SJSA1 (cell line): ENCODE results near the gene DZIP1. TPM values are rescaled to one million over a fixed set of nuclear protein-coding genes. Genes with fewer than 3 reads are reported as not detected.
"Not testable (repeated sequence)": the region's sequence is repeated elsewhere in the genome, so short reads cannot be mapped to it uniquely, and the experiment has no call there.

ENCODE experiments used
- DNase-seq, 2 experiments: peaks; one replicate each; pipeline ENCODE4 v3.0.0-alpha.2; 2015 to 2020; ENCODE audit warnings: low spot score in 2 of 2, low read depth in 1 of 2
- H3K27ac ChIP-seq: fragments of 250-450 bp; sonication (Bioruptor Pico); 2 replicates; pipeline ENCODE4 v1.5.1; 2020; ENCODE audit warnings: mild to moderate bottlenecking, moderate library complexity
- H3K27me3 ChIP-seq: fragments of 250-450 bp; sonication (Bioruptor Pico); replicated peaks from 2 replicates; pipeline ENCODE4 v1.5.1; 2020; ENCODE audit warnings: mild to moderate bottlenecking, moderate library complexity
- H3K36me3 ChIP-seq: fragments of 250-450 bp; sonication (Bioruptor Pico); 2 replicates; pipeline ENCODE4 v1.5.1; 2020; ENCODE audit warnings: mild to moderate bottlenecking
- H3K4me1 ChIP-seq: fragments of 250-450 bp; sonication (Bioruptor Pico); replicated peaks from 2 replicates; pipeline ENCODE4 v1.6.1; 2021; ENCODE audit warnings: mild to moderate bottlenecking
- H3K4me3 ChIP-seq: fragments of 250-450 bp; sonication (Bioruptor Pico); 2 replicates; pipeline ENCODE4 v1.5.1; 2020; ENCODE audit warnings: mild to moderate bottlenecking
- H3K9me3 ChIP-seq: fragments of 250-450 bp; sonication (Bioruptor Pico); replicated peaks from 2 replicates; pipeline ENCODE4 v1.5.1; 2020; ENCODE audit warnings: mild to moderate bottlenecking
- total RNA-seq: library from RNA; depleted of rRNA; stranded (reverse); fragments of >200 nt; shearing (Covaris generic); gene quantifications from 2 replicates; pipeline ENCODE4 v1.2.3, GENCODE V29; 2014; rRNA removed

The DZIP1 gene
- 22.2 and 24.7 TPM in 2 replicates for total RNA-seq

- Histone ChIP-seq H3K4me1 (peaks cover 15% of the 10 kb centered on the region; the same call in 1 of the 2 replicates), H3K27ac (peak within 1 kb of the TSS; percentile 41), H3K9me3 (no peaks in the 10 kb centered on the region), H3K27me3 (no peaks in the 10 kb centered on the region), H3K36me3 (peaks cover 15% of the 10 kb centered on the region), H3K4me3 (peak within 1 kb of the TSS; percentile 70)
- DNase-seq: peak; percentile 47 to 82
These were observed at the start of gene DZIP1 for GRCh38 chr13:95644601-95645052. Gene DZIP1 (minus strand): TSS chr13:95644706. CDS start chr13:95642029, 2,677 bp downstream.

GRCh38 chr13:95690986-95691385 lies 46.5 kb upstream of the DZIP1 start:
- not testable (repeated sequence) for H3K4me1 ChIP-seq, H3K9me3 ChIP-seq, H3K4me3 ChIP-seq, H3K27me3 ChIP-seq, H3K27ac ChIP-seq, DNase-seq, H3K36me3 ChIP-seq

- Histone ChIP-seq H3K4me3 (no peak overlapping the region), H3K27ac (no peak overlapping the region), H3K27me3 (no peaks in the 10 kb centered on the region), H3K36me3 (no peaks in the 10 kb centered on the region), H3K9me3 (no peaks in the 10 kb centered on the region), H3K4me1 (no peaks in the 10 kb centered on the region)
- no peak for DNase-seq
These were observed 45.0 kb upstream of the DZIP1 start for GRCh38 chr13:95689582-95689926.

- not testable (repeated sequence) for H3K27ac ChIP-seq, H3K27me3 ChIP-seq, H3K4me1 ChIP-seq, H3K4me3 ChIP-seq, DNase-seq, H3K36me3 ChIP-seq, H3K9me3 ChIP-seq
These were observed 40.5 kb upstream of the DZIP1 start for GRCh38 chr13:95684960-95685359.

- no peak for DNase-seq
- H3K27me3 ChIP-seq: no peaks in the 10 kb centered on the region
- H3K9me3 ChIP-seq: no peaks in the 10 kb centered on the region
- H3K27ac ChIP-seq: no peak overlapping the region
- H3K36me3 ChIP-seq: no peaks in the 10 kb centered on the region
- no peak overlapping the region for H3K4me3 ChIP-seq
- H3K4me1 ChIP-seq: no peaks in the 10 kb centered on the region
These were observed 39.9 kb upstream of the DZIP1 start for GRCh38 chr13:95684418-95684817.

- Histone ChIP-seq H3K36me3 (peaks cover 4% of the 10 kb centered on the region; the same call in 1 of the 2 replicates), H3K9me3 (no peaks in the 10 kb centered on the region), H3K27me3 (no peaks in the 10 kb centered on the region), H3K27ac (no peak overlapping the region), H3K4me3 (no peak overlapping the region), H3K4me1 (peaks cover 3% of the 10 kb centered on the region; the same call in 1 of the 2 replicates)
- DNase-seq: no peak
These were observed 35.2 kb upstream of the DZIP1 start for GRCh38 chr13:95679722-95680121.

- Histone ChIP-seq H3K27ac (no peak overlapping the region), H3K4me3 (no peak overlapping the region)
These were observed 34.5 kb upstream of the DZIP1 start for GRCh38 chr13:95678967-95679366.

GRCh38 chr13:95677564-95678266 lies 33.2 kb upstream of the DZIP1 start:
- peaks cover 4% of the 10 kb centered on the region; the same call in 1 of the 2 replicates for H3K36me3 ChIP-seq
- H3K27me3 ChIP-seq: no peaks in the 10 kb centered on the region
- DNase-seq: no peak

More at GRCh38 chr13:95678967-95679366, 34.5 kb upstream of the DZIP1 start:
- no peak for DNase-seq
- Histone ChIP-seq H3K4me1 (peaks cover 3% of the 10 kb centered on the region; the same call in 1 of the 2 replicates), H3K9me3 (no peaks in the 10 kb centered on the region), H3K27me3 (no peaks in the 10 kb centered on the region), H3K36me3 (peaks cover 4% of the 10 kb centered on the region; the same call in 1 of the 2 replicates)

GRCh38 chr13:95676762-95677563 lies 32.5 kb upstream of the DZIP1 start, which contains the start of gene DNAJC3:
Gene DNAJC3 (plus strand): TSS chr13:95677139. CDS start chr13:95677256, 117 bp downstream.
- peak; percentile 97 for DNase-seq
- Histone ChIP-seq H3K4me3 (peak within 1 kb of the TSS; percentile 80), H3K27me3 (no peaks in the 10 kb centered on the region), H3K36me3 (peaks cover 4% of the 10 kb centered on the region; the same call in 1 of the 2 replicates), H3K4me1 (peaks cover 3% of the 10 kb centered on the region; the same call in 1 of the 2 replicates), H3K27ac (peak within 1 kb of the TSS; percentile 66), H3K9me3 (no peaks in the 10 kb centered on the region)

More at GRCh38 chr13:95677564-95678266, 33.2 kb upstream of the DZIP1 start:
- Histone ChIP-seq H3K27ac (peak overlapping the region; percentile 66), H3K4me3 (peak overlapping the region; percentile 80), H3K4me1 (peaks cover 3% of the 10 kb centered on the region; the same call in 1 of the 2 replicates), H3K9me3 (no peaks in the 10 kb centered on the region)

GRCh38 chr13:95676105-95676761 lies 31.7 kb upstream of the DZIP1 start:
- Histone ChIP-seq H3K27ac (0 out of 2 replicates have a peak overlapping the region, but pooled peaks have one; percentile 31), H3K4me3 (peak overlapping the region; percentile 80), H3K9me3 (no peaks in the 10 kb centered on the region), H3K27me3 (no peaks in the 10 kb centered on the region), H3K36me3 (peaks cover 4% of the 10 kb centered on the region), H3K4me1 (peaks cover 3% of the 10 kb centered on the region; the same call in 1 of the 2 replicates)
- DNase-seq: no peak

- Histone ChIP-seq H3K27ac (no peak overlapping the region), H3K36me3 (no peaks in the 10 kb centered on the region; the same call in 1 of the 2 replicates), H3K4me3 (no peak overlapping the region), H3K4me1 (no peaks in the 10 kb centered on the region), H3K27me3 (no peaks in the 10 kb centered on the region), H3K9me3 (peaks cover 14% of the 10 kb centered on the region; the same call in 1 of the 2 replicates)
- DNase-seq: no peak
These were observed 27.1 kb upstream of the DZIP1 start for GRCh38 chr13:95671597-95671996.

GRCh38 chr13:95667235-95667634 lies 22.7 kb upstream of the DZIP1 start:
- H3K9me3 ChIP-seq: peaks cover 14% of the 10 kb centered on the region; the same call in 1 of the 2 replicates
- not testable (repeated sequence) for DNase-seq, H3K4me1 ChIP-seq, H3K36me3 ChIP-seq, H3K27me3 ChIP-seq, H3K27ac ChIP-seq, H3K4me3 ChIP-seq

- peak in 1 of 2 experiments; percentile 27 for DNase-seq
- no peak overlapping the region for H3K27ac ChIP-seq
- no peaks in the 10 kb centered on the region for H3K9me3 ChIP-seq
- H3K27me3 ChIP-seq: no peaks in the 10 kb centered on the region
- H3K36me3 ChIP-seq: no peaks in the 10 kb centered on the region
- H3K4me1 ChIP-seq: no peaks in the 10 kb centered on the region
- no peak overlapping the region for H3K4me3 ChIP-seq
These were observed 16.6 kb upstream of the DZIP1 start for GRCh38 chr13:95660981-95661581.
